HCT116 (cell line): ENCODE measurements around the gene RAD9A. TPM values are rescaled to one million over a fixed set of nuclear protein-coding genes. Genes with fewer than 3 reads are reported as not detected.
A peak's percentile ranks its signal among the peaks of the same experiment; 100 is the strongest.

Experiments
- ATAC-seq: fragments of 200-7000 bp; cut with Tn5 transposase; 2 replicates; pipeline ENCODE4 v1.9.1; 2020; ENCODE audit warnings: mild to moderate bottlenecking, moderate library complexity
- BruUV-seq: library from RNA; stranded (reverse); fragments of 400-500 nt; replicated peaks from 2 replicates; lab custom pipeline; 2021; lab: Mats Ljungman, UMichigan
- CTCF ChIA-PET: fragments of 300-600 bp; sonication (Branson Sonifier 250); formaldehyde crosslinking; loops from one replicate; lab custom pipeline; 2021; ENCODE audit warnings: antibody characterized with exemption; lab: Charles Lee
- POLR2A ChIA-PET: fragments of 300-600, 350-600 bp; sonication (Branson Sonifier 250); formaldehyde crosslinking; loops from one replicate; lab custom pipeline; 2021; ENCODE audit warnings: antibody characterized with exemption; lab: Charles Lee
- RAD21 ChIA-PET, 2 experiments: fragments of 300-600 bp; sonication (Branson Sonifier 250); formaldehyde crosslinking; loops; one replicate each; lab custom pipeline; 2023; ENCODE audit warnings: low total read pairs in 2 of 2; ENCODE audit not compliant: uncharacterized antibody in 2 of 2, unreplicated experiment in 2 of 2, low non-redundant PET in 1 of 2; lab: Charles Lee
- DNase-seq: peaks from one replicate; pipeline ENCODE4 v3.0.0-alpha.2; 2010; ENCODE audit warnings: low read depth, low spot score
- H2AFZ ChIP-seq: fragments of 200-600 bp; shearing (Covaris generic), sonication (generic); 2 replicates; pipeline ENCODE4 v1.6.1; 2017; ENCODE audit warnings: low read depth, mixed run types, mixed read lengths, antibody characterized with exemption, low read length; ENCODE audit not compliant: poor library complexity, severe bottlenecking
- H3K27ac ChIP-seq: 2 replicates; pipeline ENCODE4 v1.5.1; 2012; ENCODE audit warnings: low read depth, low read length
- H3K27me3 ChIP-seq: fragments of 200-600 bp; sonication (generic); 2 replicates; pipeline ENCODE4 v1.6.1; 2016; ENCODE audit warnings: mixed run types, low read length, mixed read lengths; ENCODE audit not compliant: insufficient read depth
- H3K36me3 ChIP-seq, 2 experiments: fragments of 200-500 bp in 1 of 2; fragments of 200-600 bp in 1 of 2; sonication (Bioruptor generic) in 1 of 2; sonication (generic) in 1 of 2; 2 replicates each; pipeline versions ENCODE4 v1.5.1 to v1.6.1; 2014 to 2016; ENCODE audit warnings: low read length in 2 of 2, inconsistent platforms in 1 of 2, mixed read lengths in 1 of 2, mixed run types in 1 of 2; ENCODE audit not compliant: insufficient read depth in 2 of 2, control insufficient read depth in 1 of 2
- H3K4me1 ChIP-seq, 2 experiments: fragments of 200-600 bp in 1 of 2; sonication (generic) in 1 of 2; 2 replicates each; pipeline versions ENCODE4 v1.5.1 to v1.6.1; 2012 to 2017; ENCODE audit warnings: low read length in 2 of 2, inconsistent platforms in 1 of 2, mild to moderate bottlenecking in 1 of 2, mixed read lengths in 1 of 2, mixed run types in 1 of 2, moderate library complexity in 1 of 2; ENCODE audit not compliant: insufficient read depth in 2 of 2, control insufficient read depth in 1 of 2
- H3K4me2 ChIP-seq: fragments of 200-600 bp; sonication (generic); 2 replicates; pipeline ENCODE4 v1.6.1; 2017; ENCODE audit warnings: mixed run types, low read length, mixed read lengths
- H3K4me3 ChIP-seq, 2 experiments: fragments of 200-600 bp in 1 of 2; sonication (generic) in 1 of 2; replicated peaks in 1 of 2; 2 replicates each; pipeline ENCODE4 v1.5.1; 2011 to 2016; ENCODE audit warnings: low read length in 2 of 2, control low read depth in 1 of 2, low read depth in 1 of 2, mild to moderate bottlenecking in 1 of 2, mixed read lengths in 1 of 2, mixed run types in 1 of 2
- H3K79me2 ChIP-seq: fragments of 200-600 bp; sonication (generic); 2 replicates; pipeline ENCODE4 v1.6.1; 2017; ENCODE audit warnings: mild to moderate bottlenecking, mixed run types, low read length, moderate library complexity, mixed read lengths; ENCODE audit not compliant: insufficient read depth
- H3K9ac ChIP-seq: fragments of 200-600 bp; sonication (generic); 2 replicates; pipeline ENCODE4 v1.6.1; 2016; ENCODE audit warnings: low read length, mixed read lengths
- H3K9me2 ChIP-seq: fragments of 200-600 bp; sonication (generic), shearing (Covaris generic); 2 replicates; pipeline ENCODE4 v1.6.1; 2017; ENCODE audit warnings: mixed run types, mild to moderate bottlenecking, moderate library complexity; ENCODE audit not compliant: insufficient read depth
- H3K9me3 ChIP-seq, 2 experiments: fragments of 200-500 bp in 1 of 2; fragments of 200-600 bp in 1 of 2; sonication (Bioruptor generic) in 1 of 2; sonication (generic) in 1 of 2; 2 replicates each; pipeline ENCODE4 v1.6.1; 2014 to 2017; ENCODE audit warnings: low read length in 2 of 2, mixed read lengths in 2 of 2, inconsistent platforms in 1 of 2, low read depth in 1 of 2, mild to moderate bottlenecking in 1 of 2, mixed run types in 1 of 2, moderate library complexity in 1 of 2; ENCODE audit not compliant: control insufficient read depth in 1 of 2, insufficient read depth in 1 of 2
- H4K20me1 ChIP-seq: fragments of 200-600 bp; sonication (generic), shearing (Covaris generic); 2 replicates; pipeline ENCODE4 v1.6.1; 2017; ENCODE audit warnings: mixed run types, mild to moderate bottlenecking, moderate library complexity; ENCODE audit not compliant: insufficient read depth
- POLR2A ChIP-seq: IDR thresholded peaks from 2 replicates; pipeline ENCODE4 v1.7.0; 2011; ENCODE audit warnings: borderline replicate concordance; ENCODE audit not compliant: insufficient read depth, insufficient read length; ENCODE audit errors: extremely low read depth
- POLR2AphosphoS5 ChIP-seq: IDR thresholded peaks from 2 replicates; pipeline ENCODE4 v1.6.1; 2011; ENCODE audit warnings: mild to moderate bottlenecking, low read depth, low read length, moderate library complexity
- SIN3A ChIP-seq: IDR thresholded peaks from 2 replicates; pipeline ENCODE4 v1.6.1; 2012; ENCODE audit warnings: low read depth
- TCF7L2 ChIP-seq: IDR thresholded peaks from 2 replicates; pipeline ENCODE4 v1.7.0; 2011; ENCODE audit warnings: borderline replicate concordance, inconsistent platforms; ENCODE audit not compliant: insufficient read depth, insufficient read length; ENCODE audit errors: extremely low read depth
- YY1 ChIP-seq: IDR thresholded peaks from 2 replicates; pipeline ENCODE4 v1.6.1; 2011; ENCODE audit warnings: low read length, low read depth, moderate library complexity, mild to moderate bottlenecking; ENCODE audit not compliant: insufficient replicate concordance; ENCODE audit errors: extremely low read depth
- ZBTB33 ChIP-seq: IDR thresholded peaks from 2 replicates; pipeline ENCODE4 v1.6.1; 2011; ENCODE audit warnings: mild to moderate bottlenecking, low read length, moderate library complexity; ENCODE audit not compliant: insufficient replicate concordance; ENCODE audit errors: extremely low read depth
- intact Hi-C: fragments of 100-400 bp; cut with micrococcal nuclease; formaldehyde crosslinking; loops from 2 replicates; pipeline ENCODE4 v1.10.0; 2022
- total RNA-seq: library from RNA; stranded (reverse); gene quantifications from one replicate; pipeline ENCODE4 v1.2.1, GENCODE V29; 2021; ENCODE audit not compliant: unreplicated experiment

RAD9A gene
- total RNA-seq, 1 experiment from 2014 or later = 49.8 TPM

- ChIA-PET POLR2A (interaction anchor here (0.9 to 8.1 kb wide), 7 partner anchors 8 to 51 kb away, joined by 3 to 210 read pairs (median 4); partner anchors contain the start of genes CLCF1, PPP1CA and RAD9A), RAD21 (interaction anchor here (1.1 to 6.0 kb wide), 3 partner anchors 27 to 29 kb away, joined by 3 to 76 read pairs (median 6); no protein-coding TSS in a partner anchor), CTCF (interaction anchor here (1.2 to 16.6 kb wide), 5 partner anchors 8 to 48 kb away, joined by 3 to 456 read pairs (median 9); partner anchors contain the start of genes CLCF1 and PPP1CA)
- Histone ChIP-seq H3K4me2 (peak within 1 kb of the TSS; percentile 93), H3K79me2 (peaks cover 10% of the 10 kb centered on the region; the same call in 1 of the 2 replicates), H3K9me3 (no peaks in the 10 kb centered on the region), H2AFZ (no peak within 1 kb of the TSS), H3K9ac (peak within 1 kb of the TSS; percentile 84), H3K9me2 (no peaks in the 10 kb centered on the region), H3K36me3 (no peaks in the 10 kb centered on the region), H4K20me1 (no peaks in the 10 kb centered on the region), H3K4me1 (peaks cover 55 to 81% of the 10 kb centered on the region in 2 experiments), H3K27ac (peak within 1 kb of the TSS; percentile 95), H3K4me3 (peak within 1 kb of the TSS; percentile 79 to 86), H3K27me3 (no peaks in the 10 kb centered on the region)
- peak; percentile 72 for ATAC-seq
- BruUV-seq = no TSS peak
- intact Hi-C loops = loop anchor here (5.0 kb wide), 1 partner anchor 114 kb away; the partner anchor contains the start of gene TMEM134
- no peak for DNase-seq
- peak; percentile 73 for TF ChIP-seq YY1
- peak; percentile 47 for TF ChIP-seq POLR2A
- peak; percentile 79 for TF ChIP-seq POLR2AphosphoS5
- no peak for TF ChIP-seq ZBTB33
- no peak for TF ChIP-seq SIN3A
- TF ChIP-seq TCF7L2 = peak; percentile 70
These were observed 38.3 kb upstream of the RAD9A start, which contains the start of gene POLD4 for GRCh38 chr11:67353317-67354074. TSS of gene POLD4 (minus strand) at chr11:67353546. CDS start at chr11:67353399, 147 bp downstream.
